CD4-positive, alpha-beta T cell treated with Interleukin-17A for 4 hours (primary cell): ENCODE measurements around the gene NUP98.

Source experiments
- DNase-seq: peaks from one replicate; pipeline ENCODE4 v3.0.0-alpha.2; 2020; ENCODE audit warnings: mixed read lengths

Gene NUP98

GRCh38 chr11:3797329-3798090 is at the start of gene NUP98:
TSS of gene NUP98 (minus strand) at chr11:3797554. CDS start at chr11:3782117, 15,437 bp downstream.
- DNase-seq = peak; percentile 99

- no peak for DNase-seq
These were observed 48.3 kb upstream of the NUP98 start for GRCh38 chr11:3845670-3846069.

GRCh38 chr11:3845246-3845645 is 47.9 kb upstream of the NUP98 start:
- no peak for DNase-seq

GRCh38 chr11:3843326-3843725 is 46.0 kb upstream of the NUP98 start:
- DNase-seq = no peak

GRCh38 chr11:3841426-3842350 is 44.3 kb upstream of the NUP98 start:
- peak; percentile 93 for DNase-seq

- peak; percentile 73 for DNase-seq
These were observed 43.6 kb upstream of the NUP98 start, which contains the start of gene RHOG for GRCh38 chr11:3840870-3841425. TSS of gene RHOG (minus strand) at chr11:3840959. CDS start at chr11:3828138, 12,821 bp downstream.

GRCh38 chr11:3840004-3840869 is 42.9 kb upstream of the NUP98 start:
- peak; percentile 45 for DNase-seq

GRCh38 chr11:3838504-3838903 is 41.1 kb upstream of the NUP98 start:
- no peak for DNase-seq

- no peak for DNase-seq
These were observed 40.4 kb upstream of the NUP98 start for GRCh38 chr11:3837793-3838192.

GRCh38 chr11:3836903-3837302 is 39.5 kb upstream of the NUP98 start:
- peak; percentile 76 for DNase-seq

GRCh38 chr11:3835751-3836150 is 38.4 kb upstream of the NUP98 start:
- DNase-seq = no peak

- peak; percentile 30 for DNase-seq
These were observed 37.5 kb upstream of the NUP98 start for GRCh38 chr11:3834664-3835461.

- no peak for DNase-seq
These were observed 37.0 kb upstream of the NUP98 start for GRCh38 chr11:3834349-3834663.

GRCh38 chr11:3833449-3833848 is 36.1 kb upstream of the NUP98 start:
- DNase-seq = no peak

- no peak for DNase-seq
These were observed 35.5 kb upstream of the NUP98 start for GRCh38 chr11:3832816-3833215.

GRCh38 chr11:3831378-3832239 is 34.3 kb upstream of the NUP98 start:
- DNase-seq = no peak

- no peak for DNase-seq
These were observed 33.4 kb upstream of the NUP98 start for GRCh38 chr11:3830730-3831129.

- DNase-seq = no peak
These were observed 32.7 kb upstream of the NUP98 start for GRCh38 chr11:3830088-3830487.

- DNase-seq = no peak
These were observed 30.3 kb upstream of the NUP98 start for GRCh38 chr11:3827434-3828186.

GRCh38 chr11:3826721-3827120 is 29.4 kb upstream of the NUP98 start:
- DNase-seq = no peak
